MCF 10A (cell line): ENCODE measurements around the gene C19orf81. TPM values are rescaled to one million over a fixed set of nuclear protein-coding genes. Genes with fewer than 3 reads are reported as not detected.

Source experiments
- BruUV-seq: library from RNA; stranded (reverse); fragments of 400-500 nt; replicated peaks from 2 replicates; lab custom pipeline; 2021; lab: Mats Ljungman, UMichigan
- CTCF ChIA-PET: fragments of 300-600 bp; sonication (Branson Sonifier 250); formaldehyde crosslinking; extraction: SDS; loops from one replicate; lab custom pipeline; 2021; ENCODE audit warnings: antibody characterized with exemption, inconsistent platforms; lab: Yijun Ruan, JAX
- POLR2A ChIA-PET: fragments of 300-600, 350-650 bp; sonication (Branson Sonifier 250); formaldehyde crosslinking; extraction: SDS; loops from one replicate; lab custom pipeline; 2020; ENCODE audit warnings: antibody characterized with exemption, inconsistent platforms; lab: Yijun Ruan, JAX
- DNase-seq: peaks from one replicate; pipeline ENCODE4 v3.0.0-alpha.2; 2018; ENCODE audit not compliant: unreplicated experiment
- H3K27ac Mint-ChIP-seq: one replicate; pipeline ENCODE4 v1.8.0; 2022; ENCODE audit warnings: mild to moderate bottlenecking, low read depth, mixed read lengths; ENCODE audit not compliant: unreplicated experiment
- H3K27me3 Mint-ChIP-seq: one replicate; pipeline ENCODE4 v1.8.0; 2022; ENCODE audit warnings: mixed read lengths; ENCODE audit not compliant: insufficient read depth, unreplicated experiment
- H3K36me3 Mint-ChIP-seq: one replicate; pipeline ENCODE4 v1.8.0; 2022; ENCODE audit warnings: mild to moderate bottlenecking, moderate library complexity, mixed read lengths; ENCODE audit not compliant: insufficient read depth, unreplicated experiment
- H3K4me1 Mint-ChIP-seq: one replicate; pipeline ENCODE4 v1.8.0; 2022; ENCODE audit warnings: mixed read lengths; ENCODE audit not compliant: insufficient read depth, unreplicated experiment
- H3K4me3 Mint-ChIP-seq: one replicate; pipeline ENCODE4 v1.8.0; 2022; ENCODE audit warnings: mild to moderate bottlenecking, moderate library complexity, mixed read lengths; ENCODE audit not compliant: unreplicated experiment
- H3K9me3 Mint-ChIP-seq: one replicate; pipeline ENCODE4 v1.8.0; 2022; ENCODE audit warnings: mixed read lengths; ENCODE audit not compliant: unreplicated experiment
- CTCF ChIP-seq: fragments of 200-600 bp; IDR thresholded peaks from one replicate; pipeline ENCODE4 v1.8.0; 2022; ENCODE audit warnings: antibody characterized with exemption, mild to moderate bottlenecking; ENCODE audit not compliant: unreplicated experiment
- intact Hi-C: fragments of 100-400 bp; cut with micrococcal nuclease; formaldehyde crosslinking; loops from 2 replicates; pipeline ENCODE4 v1.14.1; 2022
- total RNA-seq: library from RNA; stranded (reverse); gene quantifications from 2 replicates; pipeline ENCODE4 v1.2.3, GENCODE V29; 2022

C19orf81 gene
- total RNA-seq, 1 experiment from 2014 or later: not detected

GRCh38 chr19:50667759-50668231, 18.6 kb downstream of the C19orf81 start:
- intact Hi-C loops: no loop called here
- no peak for TF ChIP-seq CTCF

GRCh38 chr19:50668416-50668815, 19.2 kb downstream of the C19orf81 start:
- Mint-ChIP-seq H3K36me3 (peaks cover 6% of the 10 kb centered on the region), H3K4me1 (no peaks in the 10 kb centered on the region), H3K27me3 (peaks cover 17% of the 10 kb centered on the region), H3K27ac (no peak overlapping the region), H3K9me3 (no peaks in the 10 kb centered on the region), H3K4me3 (no peak overlapping the region)
- intact Hi-C loops: no loop called here
- no peak for TF ChIP-seq CTCF
- BruUV-seq: no TSS peak
- POLR2A ChIA-PET: no interaction called here
- CTCF ChIA-PET: no interaction called here
- no peak for DNase-seq

More at GRCh38 chr19:50667759-50668231, 18.6 kb downstream of the C19orf81 start:
- Mint-ChIP-seq H3K36me3 (peaks cover 6% of the 10 kb centered on the region), H3K4me1 (no peaks in the 10 kb centered on the region), H3K27ac (no peak overlapping the region), H3K27me3 (peaks cover 17% of the 10 kb centered on the region), H3K4me3 (no peak overlapping the region), H3K9me3 (peaks cover 6% of the 10 kb centered on the region)
- DNase-seq: no peak
- CTCF ChIA-PET: no interaction called here
- POLR2A ChIA-PET: no interaction called here
- BruUV-seq: no TSS peak

- BruUV-seq: no TSS peak
- intact Hi-C loops: no loop called here
- Mint-ChIP-seq H3K9me3 (no peaks in the 10 kb centered on the region), H3K4me3 (no peak overlapping the region), H3K27ac (no peak overlapping the region), H3K27me3 (peaks cover 17% of the 10 kb centered on the region), H3K36me3 (peaks cover 6% of the 10 kb centered on the region), H3K4me1 (no peaks in the 10 kb centered on the region)
- no peak for TF ChIP-seq CTCF
- ChIA-PET POLR2A (no interaction called here), CTCF (interaction anchor here (0.6 to 2.1 kb wide), 10 partner anchors 15 to 368 kb away, joined by 3 to 7 read pairs (median 4); no protein-coding TSS in a partner anchor)
- no peak for DNase-seq
These were observed 19.6 kb downstream of the C19orf81 start for GRCh38 chr19:50668879-50669278.

GRCh38 chr19:50669302-50670101, 20.3 kb downstream of the C19orf81 start:
- peaks cover 6% of the 10 kb centered on the region for H3K36me3 Mint-ChIP-seq
- intact Hi-C loops: no loop called here
- H3K9me3 Mint-ChIP-seq: no peaks in the 10 kb centered on the region
- DNase-seq: peak; percentile 27
- no peaks in the 10 kb centered on the region for H3K4me1 Mint-ChIP-seq
- H3K27me3 Mint-ChIP-seq: peaks cover 17% of the 10 kb centered on the region
- no TSS peak for BruUV-seq
- TF ChIP-seq CTCF: peak; percentile 66
- H3K4me3 Mint-ChIP-seq: no peak overlapping the region
- POLR2A ChIA-PET: no interaction called here
- CTCF ChIA-PET: interaction anchor here (0.5 to 2.6 kb wide), 25 partner anchors 8 to 452 kb away, joined by 3 to 13 read pairs (median 4); partner anchors contain the start of genes ACP4 and GPR32
- no peak overlapping the region for H3K27ac Mint-ChIP-seq
